Measurements from ENCODE around the gene KCTD2.

DNA sequence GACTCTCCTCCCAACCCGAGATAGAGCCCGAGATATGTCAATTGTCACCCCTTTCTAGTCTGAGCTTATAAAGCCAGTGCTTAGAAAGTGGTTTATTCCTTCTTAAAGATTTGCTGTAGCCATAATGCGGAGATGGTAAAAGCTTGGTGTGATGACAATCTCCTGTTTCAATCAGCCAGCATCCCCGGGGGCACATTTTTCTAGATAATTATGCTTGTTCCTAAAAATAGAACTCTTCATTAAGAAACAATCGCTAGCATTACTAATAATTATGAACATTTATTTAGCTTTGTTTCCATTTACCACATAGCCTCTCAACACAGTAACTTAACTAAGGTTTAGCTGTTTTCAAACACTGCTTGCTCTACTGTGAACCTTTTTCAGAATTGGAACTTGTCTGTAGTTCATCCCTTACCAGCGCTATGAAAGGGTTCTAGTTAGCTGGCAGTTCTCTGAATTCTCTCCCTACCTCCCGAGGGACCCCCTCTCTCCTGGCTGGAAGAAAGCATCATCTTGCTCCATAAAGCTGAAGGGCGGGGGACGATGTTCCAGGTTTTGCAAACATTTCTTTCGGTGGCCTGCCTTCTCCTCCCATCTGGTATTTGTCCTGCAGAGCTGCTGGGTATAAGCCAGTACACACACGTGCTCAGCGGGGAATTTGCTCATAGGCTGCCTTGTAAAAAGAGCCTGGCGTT lies 35.5 kb upstream of the KCTD2 start:
- TF ChIP-seq EP300 (IDR thresholded peaks at IDR 0.05): no peak
- TF ChIP-seq HDAC2 (IDR thresholded peaks at IDR 0.05): no peak
- TF ChIP-seq, protein P1, sequence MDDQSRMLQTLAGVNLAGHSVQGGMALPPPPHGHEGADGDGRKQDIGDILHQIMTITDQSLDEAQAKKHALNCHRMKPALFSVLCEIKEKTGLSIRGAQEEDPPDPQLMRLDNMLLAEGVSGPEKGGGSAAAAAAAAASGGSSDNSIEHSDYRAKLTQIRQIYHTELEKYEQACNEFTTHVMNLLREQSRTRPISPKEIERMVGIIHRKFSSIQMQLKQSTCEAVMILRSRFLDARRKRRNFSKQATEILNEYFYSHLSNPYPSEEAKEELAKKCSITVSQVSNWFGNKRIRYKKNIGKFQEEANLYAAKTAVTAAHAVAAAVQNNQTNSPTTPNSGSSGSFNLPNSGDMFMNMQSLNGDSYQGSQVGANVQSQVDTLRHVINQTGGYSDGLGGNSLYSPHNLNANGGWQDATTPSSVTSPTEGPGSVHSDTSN (IDR thresholded peaks at IDR 0.05): no peak
- TF ChIP-seq, protein P2, sequence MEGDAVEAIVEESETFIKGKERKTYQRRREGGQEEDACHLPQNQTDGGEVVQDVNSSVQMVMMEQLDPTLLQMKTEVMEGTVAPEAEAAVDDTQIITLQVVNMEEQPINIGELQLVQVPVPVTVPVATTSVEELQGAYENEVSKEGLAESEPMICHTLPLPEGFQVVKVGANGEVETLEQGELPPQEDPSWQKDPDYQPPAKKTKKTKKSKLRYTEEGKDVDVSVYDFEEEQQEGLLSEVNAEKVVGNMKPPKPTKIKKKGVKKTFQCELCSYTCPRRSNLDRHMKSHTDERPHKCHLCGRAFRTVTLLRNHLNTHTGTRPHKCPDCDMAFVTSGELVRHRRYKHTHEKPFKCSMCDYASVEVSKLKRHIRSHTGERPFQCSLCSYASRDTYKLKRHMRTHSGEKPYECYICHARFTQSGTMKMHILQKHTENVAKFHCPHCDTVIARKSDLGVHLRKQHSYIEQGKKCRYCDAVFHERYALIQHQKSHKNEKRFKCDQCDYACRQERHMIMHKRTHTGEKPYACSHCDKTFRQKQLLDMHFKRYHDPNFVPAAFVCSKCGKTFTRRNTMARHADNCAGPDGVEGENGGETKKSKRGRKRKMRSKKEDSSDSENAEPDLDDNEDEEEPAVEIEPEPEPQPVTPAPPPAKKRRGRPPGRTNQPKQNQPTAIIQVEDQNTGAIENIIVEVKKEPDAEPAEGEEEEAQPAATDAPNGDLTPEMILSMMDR (IDR thresholded peaks at IDR 0.05): no peak
- TF ChIP-seq CBX2 (IDR thresholded peaks at IDR 0.05; ENCODE audit: borderline replicate concordance, low read depth): no peak
- TF ChIP-seq POLR2A (IDR thresholded peaks at IDR 0.05; ENCODE audit: low read length): no peak
- no peak for TF ChIP-seq RCOR1 (IDR thresholded peaks at IDR 0.05; ENCODE audit: low read depth, low read length)
- TF ChIP-seq HOXA7 (CRISPR knock-in tag; IDR thresholded peaks at IDR 0.05): no peak
- TF ChIP-seq JUN (IDR thresholded peaks at IDR 0.05): no peak
- TF ChIP-seq, protein P3, sequence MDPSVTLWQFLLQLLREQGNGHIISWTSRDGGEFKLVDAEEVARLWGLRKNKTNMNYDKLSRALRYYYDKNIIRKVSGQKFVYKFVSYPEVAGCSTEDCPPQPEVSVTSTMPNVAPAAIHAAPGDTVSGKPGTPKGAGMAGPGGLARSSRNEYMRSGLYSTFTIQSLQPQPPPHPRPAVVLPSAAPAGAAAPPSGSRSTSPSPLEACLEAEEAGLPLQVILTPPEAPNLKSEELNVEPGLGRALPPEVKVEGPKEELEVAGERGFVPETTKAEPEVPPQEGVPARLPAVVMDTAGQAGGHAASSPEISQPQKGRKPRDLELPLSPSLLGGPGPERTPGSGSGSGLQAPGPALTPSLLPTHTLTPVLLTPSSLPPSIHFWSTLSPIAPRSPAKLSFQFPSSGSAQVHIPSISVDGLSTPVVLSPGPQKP (IDR thresholded peaks at IDR 0.05; ENCODE audit: low read depth, low read length): no peak
- TF ChIP-seq CHD2 (IDR thresholded peaks at IDR 0.05; ENCODE audit: low read length, partially characterized antibody): no peak
- TF ChIP-seq, protein P4, sequence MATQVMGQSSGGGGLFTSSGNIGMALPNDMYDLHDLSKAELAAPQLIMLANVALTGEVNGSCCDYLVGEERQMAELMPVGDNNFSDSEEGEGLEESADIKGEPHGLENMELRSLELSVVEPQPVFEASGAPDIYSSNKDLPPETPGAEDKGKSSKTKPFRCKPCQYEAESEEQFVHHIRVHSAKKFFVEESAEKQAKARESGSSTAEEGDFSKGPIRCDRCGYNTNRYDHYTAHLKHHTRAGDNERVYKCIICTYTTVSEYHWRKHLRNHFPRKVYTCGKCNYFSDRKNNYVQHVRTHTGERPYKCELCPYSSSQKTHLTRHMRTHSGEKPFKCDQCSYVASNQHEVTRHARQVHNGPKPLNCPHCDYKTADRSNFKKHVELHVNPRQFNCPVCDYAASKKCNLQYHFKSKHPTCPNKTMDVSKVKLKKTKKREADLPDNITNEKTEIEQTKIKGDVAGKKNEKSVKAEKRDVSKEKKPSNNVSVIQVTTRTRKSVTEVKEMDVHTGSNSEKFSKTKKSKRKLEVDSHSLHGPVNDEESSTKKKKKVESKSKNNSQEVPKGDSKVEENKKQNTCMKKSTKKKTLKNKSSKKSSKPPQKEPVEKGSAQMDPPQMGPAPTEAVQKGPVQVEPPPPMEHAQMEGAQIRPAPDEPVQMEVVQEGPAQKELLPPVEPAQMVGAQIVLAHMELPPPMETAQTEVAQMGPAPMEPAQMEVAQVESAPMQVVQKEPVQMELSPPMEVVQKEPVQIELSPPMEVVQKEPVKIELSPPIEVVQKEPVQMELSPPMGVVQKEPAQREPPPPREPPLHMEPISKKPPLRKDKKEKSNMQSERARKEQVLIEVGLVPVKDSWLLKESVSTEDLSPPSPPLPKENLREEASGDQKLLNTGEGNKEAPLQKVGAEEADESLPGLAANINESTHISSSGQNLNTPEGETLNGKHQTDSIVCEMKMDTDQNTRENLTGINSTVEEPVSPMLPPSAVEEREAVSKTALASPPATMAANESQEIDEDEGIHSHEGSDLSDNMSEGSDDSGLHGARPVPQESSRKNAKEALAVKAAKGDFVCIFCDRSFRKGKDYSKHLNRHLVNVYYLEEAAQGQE (IDR thresholded peaks at IDR 0.05): no peak
- TF ChIP-seq, protein P5, sequence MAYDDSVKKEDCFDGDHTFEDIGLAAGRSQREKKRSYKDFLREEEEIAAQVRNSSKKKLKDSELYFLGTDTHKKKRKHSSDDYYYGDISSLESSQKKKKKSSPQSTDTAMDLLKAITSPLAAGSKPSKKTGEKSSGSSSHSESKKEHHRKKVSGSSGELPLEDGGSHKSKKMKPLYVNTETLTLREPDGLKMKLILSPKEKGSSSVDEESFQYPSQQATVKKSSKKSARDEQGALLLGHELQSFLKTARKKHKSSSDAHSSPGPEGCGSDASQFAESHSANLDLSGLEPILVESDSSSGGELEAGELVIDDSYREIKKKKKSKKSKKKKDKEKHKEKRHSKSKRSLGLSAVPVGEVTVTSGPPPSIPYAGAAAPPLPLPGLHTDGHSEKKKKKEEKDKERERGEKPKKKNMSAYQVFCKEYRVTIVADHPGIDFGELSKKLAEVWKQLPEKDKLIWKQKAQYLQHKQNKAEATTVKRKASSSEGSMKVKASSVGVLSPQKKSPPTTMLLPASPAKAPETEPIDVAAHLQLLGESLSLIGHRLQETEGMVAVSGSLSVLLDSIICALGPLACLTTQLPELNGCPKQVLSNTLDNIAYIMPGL (CRISPR knock-in tag; IDR thresholded peaks at IDR 0.05; ENCODE audit: borderline replicate concordance): no peak
